Measurements from ENCODE around the gene DARS1.
"Not testable (repeated sequence)": the region's sequence is repeated elsewhere in the genome, so short reads cannot be mapped to it uniquely, and the experiment has no call there.

The DARS1 gene

GRCh38 chr2:135885709-135886108, 99.7 kb downstream of the DARS1 start:
- no peak overlapping the region for H3K4me3 ChIP-seq (ENCODE audit: insufficient read length, low read depth)
- no peak for TF ChIP-seq SUZ12 (IDR thresholded peaks at IDR 0.05; ENCODE audit: extremely low read depth, insufficient read depth, insufficient read length)

GRCh38 chr2:135882415-135882814, 103.0 kb downstream of the DARS1 start:
- no peak for DNase-seq (ENCODE audit: low read depth, low spot score)
- H3K36me3 ChIP-seq (ENCODE audit: insufficient read depth, insufficient read length, low read length) = no peaks in the 10 kb centered on the region
- no peak overlapping the region for H3K9ac ChIP-seq (ENCODE audit: insufficient read length, low read depth)
- TF ChIP-seq YY1 (IDR thresholded peaks at IDR 0.05; ENCODE audit: insufficient read depth, insufficient read length) = no peak
- no peak for TF ChIP-seq SUZ12 (IDR thresholded peaks at IDR 0.05; ENCODE audit: extremely low read depth, insufficient read depth, insufficient read length)
- TF ChIP-seq ZNF274 (IDR thresholded peaks at IDR 0.05; ENCODE audit: low read depth, low read length) = no peak
- peaks cover 2% of the 10 kb centered on the region for H3K4me1 ChIP-seq (ENCODE audit: insufficient read depth, insufficient read length)
- no peak overlapping the region for H3K4me3 ChIP-seq (ENCODE audit: insufficient read length, low read depth)
- H3K27me3 ChIP-seq (ENCODE audit: insufficient read depth, insufficient read length) = no peaks in the 10 kb centered on the region
- no peaks in the 10 kb centered on the region for H3K9me3 ChIP-seq (ENCODE audit: insufficient read depth, low read length)

More at GRCh38 chr2:135885709-135886108, 99.7 kb downstream of the DARS1 start:
- DNase-seq (ENCODE audit: low read depth, low spot score) = no peak
- Histone ChIP-seq H3K4me1 (ENCODE audit: insufficient read depth, insufficient read length) (peaks cover 2% of the 10 kb centered on the region), H3K36me3 (ENCODE audit: insufficient read depth, insufficient read length, low read length) (no peaks in the 10 kb centered on the region), H3K27me3 (ENCODE audit: insufficient read depth, insufficient read length) (no peaks in the 10 kb centered on the region), H3K9ac (ENCODE audit: insufficient read length, low read depth) (no peak overlapping the region), H3K9me3 (ENCODE audit: insufficient read depth, low read length) (peaks cover 15% of the 10 kb centered on the region; the same call in 1 of the 2 replicates)

GRCh38 chr2:135876770-135877169, 108.7 kb downstream of the DARS1 start:
- DNase-seq (ENCODE audit: low read depth, low spot score) = not testable (repeated sequence)
- peak overlapping the region; percentile 12 for H3K4me3 ChIP-seq (ENCODE audit: insufficient read length, low read depth)

GRCh38 chr2:135876066-135876711, 109.2 kb downstream of the DARS1 start, which contains the start of gene MCM6:
Gene MCM6 (minus strand): TSS chr2:135876443. CDS start chr2:135876365, 78 bp downstream.
- Histone ChIP-seq H3K9ac (ENCODE audit: insufficient read length, low read depth) (peak within 1 kb of the TSS; percentile 89), H3K36me3 (ENCODE audit: insufficient read depth, insufficient read length, low read length) (peaks cover 33% of the 10 kb centered on the region), H3K4me3 (ENCODE audit: insufficient read length, low read depth) (peak within 1 kb of the TSS; percentile 84), H3K27me3 (ENCODE audit: insufficient read depth, insufficient read length) (no peaks in the 10 kb centered on the region), H3K4me1 (ENCODE audit: insufficient read depth, insufficient read length) (no peaks in the 10 kb centered on the region), H3K9me3 (ENCODE audit: insufficient read depth, low read length) (no peaks in the 10 kb centered on the region)
- DNase-seq (ENCODE audit: low read depth, low spot score) = peak; percentile 99
- TF ChIP-seq ZNF274 (IDR thresholded peaks at IDR 0.05; ENCODE audit: low read depth, low read length) = no peak
- TF ChIP-seq YY1 (IDR thresholded peaks at IDR 0.05; ENCODE audit: insufficient read depth, insufficient read length) = no peak
- no peak for TF ChIP-seq SUZ12 (IDR thresholded peaks at IDR 0.05; ENCODE audit: extremely low read depth, insufficient read depth, insufficient read length)

More at GRCh38 chr2:135876770-135877169, 108.7 kb downstream of the DARS1 start:
- H3K27me3 ChIP-seq (ENCODE audit: insufficient read depth, insufficient read length); H3K4me1 ChIP-seq (ENCODE audit: insufficient read depth, insufficient read length); H3K9ac ChIP-seq (ENCODE audit: insufficient read length, low read depth); H3K9me3 ChIP-seq (ENCODE audit: insufficient read depth, low read length): not testable (repeated sequence)
- peaks cover 27% of the 10 kb centered on the region for H3K36me3 ChIP-seq (ENCODE audit: insufficient read depth, insufficient read length, low read length)

- H3K4me3 ChIP-seq (ENCODE audit: insufficient read length, low read depth) = peak overlapping the region; percentile 84
- DNase-seq (ENCODE audit: low read depth, low spot score) = no peak
These were observed 109.8 kb downstream of the DARS1 start for GRCh38 chr2:135875491-135876065.

GRCh38 chr2:135874777-135875365, 110.6 kb downstream of the DARS1 start:
- peak overlapping the region; percentile 89 for H3K9ac ChIP-seq (ENCODE audit: insufficient read length, low read depth)
- H3K36me3 ChIP-seq (ENCODE audit: insufficient read depth, insufficient read length, low read length) = peaks cover 46% of the 10 kb centered on the region
- DNase-seq (ENCODE audit: low read depth, low spot score) = no peak
- no peaks in the 10 kb centered on the region for H3K9me3 ChIP-seq (ENCODE audit: insufficient read depth, low read length)
- no peaks in the 10 kb centered on the region for H3K4me1 ChIP-seq (ENCODE audit: insufficient read depth, insufficient read length)
- H3K27me3 ChIP-seq (ENCODE audit: insufficient read depth, insufficient read length) = no peaks in the 10 kb centered on the region
- peak overlapping the region; percentile 84 for H3K4me3 ChIP-seq (ENCODE audit: insufficient read length, low read depth)
- TF ChIP-seq ZNF274 (IDR thresholded peaks at IDR 0.05; ENCODE audit: low read depth, low read length) = no peak
- no peak for TF ChIP-seq SUZ12 (IDR thresholded peaks at IDR 0.05; ENCODE audit: extremely low read depth, insufficient read depth, insufficient read length)
- no peak for TF ChIP-seq YY1 (IDR thresholded peaks at IDR 0.05; ENCODE audit: insufficient read depth, insufficient read length)

More at GRCh38 chr2:135875491-135876065, 109.8 kb downstream of the DARS1 start:
- TF ChIP-seq ZNF274 (IDR thresholded peaks at IDR 0.05; ENCODE audit: low read depth, low read length) = no peak
- no peak for TF ChIP-seq SUZ12 (IDR thresholded peaks at IDR 0.05; ENCODE audit: extremely low read depth, insufficient read depth, insufficient read length)
- TF ChIP-seq YY1 (IDR thresholded peaks at IDR 0.05; ENCODE audit: insufficient read depth, insufficient read length) = no peak
- Histone ChIP-seq H3K9ac (ENCODE audit: insufficient read length, low read depth) (peak overlapping the region; percentile 89), H3K27me3 (ENCODE audit: insufficient read depth, insufficient read length) (no peaks in the 10 kb centered on the region), H3K36me3 (ENCODE audit: insufficient read depth, insufficient read length, low read length) (peaks cover 39% of the 10 kb centered on the region), H3K4me1 (ENCODE audit: insufficient read depth, insufficient read length) (no peaks in the 10 kb centered on the region), H3K9me3 (ENCODE audit: insufficient read depth, low read length) (no peaks in the 10 kb centered on the region)

- H3K9me3 ChIP-seq (ENCODE audit: insufficient read depth, low read length) = no peaks in the 10 kb centered on the region
- TF ChIP-seq YY1 (IDR thresholded peaks at IDR 0.05; ENCODE audit: insufficient read depth, insufficient read length) (no peak), ZNF274 (IDR thresholded peaks at IDR 0.05; ENCODE audit: low read depth, low read length) (no peak), SUZ12 (IDR thresholded peaks at IDR 0.05; ENCODE audit: extremely low read depth, insufficient read depth, insufficient read length) (no peak)
- peaks cover 86% of the 10 kb centered on the region for H3K36me3 ChIP-seq (ENCODE audit: insufficient read depth, insufficient read length, low read length)
- no peaks in the 10 kb centered on the region for H3K27me3 ChIP-seq (ENCODE audit: insufficient read depth, insufficient read length)
- H3K4me3 ChIP-seq (ENCODE audit: insufficient read length, low read depth) = no peak overlapping the region
- no peak for DNase-seq (ENCODE audit: low read depth, low spot score)
- H3K4me1 ChIP-seq (ENCODE audit: insufficient read depth, insufficient read length) = no peaks in the 10 kb centered on the region
- H3K9ac ChIP-seq (ENCODE audit: insufficient read length, low read depth) = no peak overlapping the region
These were observed 114.9 kb downstream of the DARS1 start for GRCh38 chr2:135870571-135870970.
